ENCODE data around the gene TREML4. TPM values are rescaled to one million over a fixed set of nuclear protein-coding genes. Genes with fewer than 3 reads are reported as not detected.

Gene TREML4
- total and polyA plus RNA-seq, 4 experiments from 2014 or later = not detected

DNA sequence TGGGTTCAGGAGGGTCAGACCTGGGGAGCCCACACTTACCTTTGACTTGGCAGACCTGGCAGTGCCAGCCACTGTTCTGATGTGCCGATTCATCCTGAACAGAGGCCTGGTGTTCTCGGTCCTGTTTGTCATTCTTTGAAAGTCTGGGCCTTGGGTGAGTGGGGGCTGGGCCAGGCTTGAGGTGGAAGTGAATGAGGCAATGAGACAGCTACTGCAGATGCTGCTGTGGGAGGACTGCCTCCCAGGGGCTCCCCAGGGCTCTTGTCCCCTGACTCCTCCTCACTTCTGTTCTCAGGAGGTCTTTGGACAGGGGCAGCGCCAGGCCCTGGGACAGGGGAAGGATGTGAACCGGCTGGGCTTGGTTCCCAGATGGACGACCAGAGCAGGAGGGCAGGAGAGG lies 5.6 kb upstream of the TREML4 start:
- peak overlapping the region in 1 of 8 donors; percentile 47 for H3K4me3 Mint-ChIP-seq
- no peak overlapping the region for H3K27ac Mint-ChIP-seq
- no peaks in the 10 kb centered on the region for H3K36me3 Mint-ChIP-seq
- peaks cover 0 to 5% (median 2%) of the 10 kb centered on the region in 4 donors for H3K4me1 Mint-ChIP-seq
- H3K4me1 ChIP-seq (ENCODE audit: insufficient read depth, low read length) = no peaks in the 10 kb centered on the region
- no peaks in the 10 kb centered on the region for H3K9me3 ChIP-seq (ENCODE audit: control insufficient read depth in 1 of 2, low read length in 2 of 2)
- CTCF ChIA-PET (ENCODE audit: partially characterized antibody) = no interaction called here
- intact Hi-C loops (cut with micrococcal nuclease) = no loop called here
- H3K36me3 ChIP-seq (ENCODE audit: insufficient read depth, low read length) = no peaks in the 10 kb centered on the region
- POLR2A ChIA-PET (ENCODE audit: partially characterized antibody) = no interaction called here
- no peak overlapping the region for H3K4me3 ChIP-seq (ENCODE audit: low read length in 2 of 2)
- peaks cover 4 to 7% of the 10 kb centered on the region in 2 donors for H3K27me3 Mint-ChIP-seq
- H3K9me3 Mint-ChIP-seq = peaks cover 0 to 7% (median 0%) of the 10 kb centered on the region in 8 donors
- no peak overlapping the region for H3K27ac ChIP-seq (ENCODE audit: low read depth, low read length)
- DNase-seq = no peak
- H3K27me3 ChIP-seq (ENCODE audit: insufficient read depth, low read length) = no peaks in the 10 kb centered on the region

DNA sequence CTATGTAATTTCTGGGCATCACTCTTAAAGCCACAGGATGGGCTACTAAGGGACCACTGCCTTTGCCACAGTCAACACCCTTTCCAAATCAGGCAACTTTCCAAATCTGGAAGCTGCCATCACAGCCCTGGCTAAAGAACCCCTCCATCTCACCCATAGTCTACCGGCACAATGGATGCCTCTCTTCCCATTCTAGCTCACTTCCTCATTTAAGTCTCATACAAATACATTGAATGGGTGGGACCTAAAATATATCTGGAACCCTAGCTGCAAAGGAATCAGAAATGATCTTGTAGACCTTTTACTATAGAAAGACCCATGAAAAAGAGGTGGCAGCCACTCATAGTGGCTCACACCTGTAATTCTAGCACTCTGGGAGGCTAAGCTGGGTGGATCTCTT lies 3.3 kb upstream of the TREML4 start:
- POLR2A ChIA-PET (ENCODE audit: partially characterized antibody) = no interaction called here
- no peaks in the 10 kb centered on the region for H3K27me3 ChIP-seq (ENCODE audit: insufficient read depth, low read length)
- no peaks in the 10 kb centered on the region for H3K4me1 ChIP-seq (ENCODE audit: insufficient read depth, low read length)
- no peak overlapping the region for H3K4me3 ChIP-seq (ENCODE audit: low read length in 2 of 2)
- CTCF ChIA-PET (ENCODE audit: partially characterized antibody) = interaction anchor here (1.4 kb wide), 1 partner anchor 196 kb away, joined by 3 read pairs; no protein-coding TSS in a partner anchor
- H3K27ac Mint-ChIP-seq = no peak overlapping the region
- intact Hi-C loops (cut with micrococcal nuclease) = no loop called here
- no peaks in the 10 kb centered on the region for H3K36me3 Mint-ChIP-seq
- no peak overlapping the region for H3K4me3 Mint-ChIP-seq
- H3K27me3 Mint-ChIP-seq = peaks cover 4 to 15% of the 10 kb centered on the region in 2 donors
- no peak for DNase-seq
- H3K9me3 Mint-ChIP-seq = peaks cover 0 to 7% (median 0%) of the 10 kb centered on the region in 8 donors
- H3K36me3 ChIP-seq (ENCODE audit: insufficient read depth, low read length) = no peaks in the 10 kb centered on the region
- H3K27ac ChIP-seq (ENCODE audit: low read depth, low read length) = no peak overlapping the region
- no peaks in the 10 kb centered on the region for H3K9me3 ChIP-seq (ENCODE audit: control insufficient read depth in 1 of 2, low read length in 2 of 2)
- peaks cover 0 to 1% (median 0%) of the 10 kb centered on the region in 4 donors for H3K4me1 Mint-ChIP-seq

DNA sequence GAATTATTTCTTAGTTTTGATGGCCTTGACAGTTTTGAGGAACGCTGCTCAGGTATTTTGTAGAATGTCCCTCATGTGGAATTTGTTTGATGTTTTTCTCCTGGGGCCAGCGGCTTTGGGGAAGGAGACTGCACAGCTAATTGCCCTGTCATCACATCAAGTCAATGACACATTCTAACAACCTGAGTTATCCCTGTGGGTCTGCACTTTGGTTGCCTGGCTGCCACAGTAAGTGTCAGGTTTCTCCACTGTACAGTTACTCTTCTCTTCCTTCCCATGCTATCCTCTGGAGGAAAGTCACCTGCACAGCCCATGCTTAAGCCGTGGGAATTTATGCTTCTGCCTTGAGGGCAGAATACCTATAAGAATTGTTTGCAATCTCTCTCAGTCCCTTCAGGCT lies 1.4 kb upstream of the TREML4 start:
- no peak overlapping the region for H3K27ac Mint-ChIP-seq
- no peaks in the 10 kb centered on the region for H3K36me3 Mint-ChIP-seq
- H3K4me1 ChIP-seq (ENCODE audit: insufficient read depth, low read length) = no peaks in the 10 kb centered on the region
- H3K4me3 ChIP-seq (ENCODE audit: low read length in 2 of 2) = no peak overlapping the region
- H3K27me3 Mint-ChIP-seq = peaks cover 4 to 27% of the 10 kb centered on the region in 2 donors
- no peak for DNase-seq
- H3K27me3 ChIP-seq (ENCODE audit: insufficient read depth, low read length) = no peaks in the 10 kb centered on the region
- ChIA-PET CTCF (ENCODE audit: partially characterized antibody) (no interaction called here), POLR2A (ENCODE audit: partially characterized antibody) (no interaction called here)
- H3K4me1 Mint-ChIP-seq = peaks cover 0 to 1% (median 0%) of the 10 kb centered on the region in 4 donors
- no peaks in the 10 kb centered on the region for H3K36me3 ChIP-seq (ENCODE audit: insufficient read depth, low read length)
- intact Hi-C loops (cut with micrococcal nuclease) = no loop called here
- peaks cover 0 to 1% (median 0%) of the 10 kb centered on the region in 8 donors for H3K9me3 Mint-ChIP-seq
- H3K4me3 Mint-ChIP-seq = no peak overlapping the region
- H3K9me3 ChIP-seq (ENCODE audit: control insufficient read depth in 1 of 2, low read length in 2 of 2) = no peaks in the 10 kb centered on the region
- H3K27ac ChIP-seq (ENCODE audit: low read depth, low read length) = no peak overlapping the region

- H3K27me3 ChIP-seq (ENCODE audit: insufficient read depth, low read length) = no peaks in the 10 kb centered on the region
- intact Hi-C loops (cut with micrococcal nuclease) = no loop called here
- H3K36me3 ChIP-seq (ENCODE audit: insufficient read depth, low read length) = no peaks in the 10 kb centered on the region
- no peak overlapping the region for H3K4me3 ChIP-seq (ENCODE audit: low read length in 2 of 2)
- DNase-seq = no peak
- no peak overlapping the region for H3K27ac Mint-ChIP-seq
- peaks cover 3 to 27% of the 10 kb centered on the region in 2 donors for H3K27me3 Mint-ChIP-seq
- H3K4me3 Mint-ChIP-seq = no peak overlapping the region
- ChIA-PET POLR2A (ENCODE audit: partially characterized antibody) (no interaction called here), CTCF (ENCODE audit: partially characterized antibody) (no interaction called here)
- H3K36me3 Mint-ChIP-seq = no peaks in the 10 kb centered on the region
- H3K4me1 ChIP-seq (ENCODE audit: insufficient read depth, low read length) = no peaks in the 10 kb centered on the region
- H3K9me3 Mint-ChIP-seq = peaks cover 0 to 1% (median 0%) of the 10 kb centered on the region in 8 donors
- H3K27ac ChIP-seq (ENCODE audit: low read depth, low read length) = no peak overlapping the region
- no peaks in the 10 kb centered on the region for H3K9me3 ChIP-seq (ENCODE audit: control insufficient read depth in 1 of 2, low read length in 2 of 2)
- H3K4me1 Mint-ChIP-seq = peaks cover 0 to 1% (median 0%) of the 10 kb centered on the region in 4 donors
Measured at GRCh38 chr6:41228616-41229015, 467 bp downstream of the TREML4 start.

DNA sequence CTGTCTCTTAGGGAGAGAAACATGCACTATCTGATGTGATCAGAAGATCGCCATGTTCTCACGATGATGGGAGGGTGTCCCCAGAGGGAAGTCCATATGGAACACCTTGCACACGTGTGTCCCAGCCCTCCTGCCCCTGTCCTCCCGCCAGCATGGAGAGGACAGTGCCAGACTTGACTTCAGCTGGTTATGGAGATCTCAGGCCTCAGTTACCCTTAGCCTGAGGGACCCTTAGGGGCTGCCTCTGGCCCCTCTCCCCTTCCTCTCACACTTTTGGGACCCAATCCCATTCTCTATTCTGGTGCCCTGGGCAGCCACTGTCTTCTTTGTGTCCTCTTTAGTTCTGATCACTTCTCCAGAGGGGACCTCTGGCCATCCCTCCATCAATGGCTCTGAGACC lies 1.6 kb downstream of the TREML4 start:
- Histone ChIP-seq H3K36me3 (ENCODE audit: insufficient read depth, low read length) (no peaks in the 10 kb centered on the region), H3K9me3 (ENCODE audit: control insufficient read depth in 1 of 2, low read length in 2 of 2) (no peaks in the 10 kb centered on the region), H3K27me3 (ENCODE audit: insufficient read depth, low read length) (no peaks in the 10 kb centered on the region), H3K4me3 (ENCODE audit: low read length in 2 of 2) (no peak overlapping the region), H3K27ac (ENCODE audit: low read depth, low read length) (no peak overlapping the region), H3K4me1 (ENCODE audit: insufficient read depth, low read length) (no peaks in the 10 kb centered on the region)
- no peaks in the 10 kb centered on the region for H3K4me1 Mint-ChIP-seq
- no peak for DNase-seq
- intact Hi-C loops (cut with micrococcal nuclease) = no loop called here
- H3K27me3 Mint-ChIP-seq = peaks cover 3 to 24% of the 10 kb centered on the region in 2 donors
- ChIA-PET CTCF (ENCODE audit: partially characterized antibody) (no interaction called here), POLR2A (ENCODE audit: partially characterized antibody) (no interaction called here)
- H3K27ac Mint-ChIP-seq = no peak overlapping the region
- H3K9me3 Mint-ChIP-seq = peaks cover 0 to 1% (median 0%) of the 10 kb centered on the region in 8 donors
- H3K4me3 Mint-ChIP-seq = no peak overlapping the region
- no peaks in the 10 kb centered on the region for H3K36me3 Mint-ChIP-seq

GRCh38 chr6:41231246-41231645 lies 3.1 kb downstream of the TREML4 start:
- peaks cover 0 to 4% (median 2%) of the 10 kb centered on the region in 4 donors for H3K4me1 Mint-ChIP-seq
- H3K27ac ChIP-seq (ENCODE audit: low read depth, low read length) = no peak overlapping the region
- peaks cover 0 to 1% (median 0%) of the 10 kb centered on the region in 8 donors for H3K9me3 Mint-ChIP-seq
- H3K36me3 Mint-ChIP-seq = no peaks in the 10 kb centered on the region
- H3K4me3 ChIP-seq (ENCODE audit: low read length in 2 of 2) = no peak overlapping the region
- CTCF ChIA-PET (ENCODE audit: partially characterized antibody) = no interaction called here
- H3K27ac Mint-ChIP-seq = peak overlapping the region in 1 of 7 donors; percentile 48
- H3K9me3 ChIP-seq (ENCODE audit: control insufficient read depth in 1 of 2, low read length in 2 of 2) = no peaks in the 10 kb centered on the region
- intact Hi-C loops (cut with micrococcal nuclease) = no loop called here
- POLR2A ChIA-PET (ENCODE audit: partially characterized antibody) = no interaction called here
- no peak overlapping the region for H3K4me3 Mint-ChIP-seq
- H3K4me1 ChIP-seq (ENCODE audit: insufficient read depth, low read length) = no peaks in the 10 kb centered on the region
- H3K27me3 ChIP-seq (ENCODE audit: insufficient read depth, low read length) = no peaks in the 10 kb centered on the region
- peaks cover 3 to 21% of the 10 kb centered on the region in 2 donors for H3K27me3 Mint-ChIP-seq
- H3K36me3 ChIP-seq (ENCODE audit: insufficient read depth, low read length) = no peaks in the 10 kb centered on the region
- DNase-seq = no peak

DNA sequence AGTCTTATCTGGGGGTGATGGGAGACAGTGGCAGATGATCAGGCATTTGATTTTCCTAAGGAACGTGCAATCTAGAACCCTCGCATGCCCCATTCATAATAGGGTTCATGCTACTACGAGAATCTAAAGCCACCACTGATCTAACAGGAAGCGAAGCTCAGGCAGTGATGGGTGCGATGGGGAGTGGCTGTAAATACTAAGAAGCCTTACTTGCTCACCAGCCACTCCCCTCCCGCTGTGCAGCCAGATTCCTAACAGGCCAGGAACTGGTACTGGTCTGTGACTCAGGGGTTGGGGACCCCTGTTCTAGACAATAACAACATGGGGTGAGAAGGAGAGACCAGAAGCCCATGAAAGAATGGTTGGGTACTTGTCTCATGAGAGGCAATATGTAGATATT lies 4.5 kb downstream of the TREML4 start:
- DNase-seq = no peak
- H3K36me3 Mint-ChIP-seq = no peaks in the 10 kb centered on the region
- Histone ChIP-seq H3K27me3 (ENCODE audit: insufficient read depth, low read length) (no peaks in the 10 kb centered on the region), H3K4me3 (ENCODE audit: low read length in 2 of 2) (no peak overlapping the region), H3K27ac (ENCODE audit: low read depth, low read length) (no peak overlapping the region), H3K9me3 (ENCODE audit: control insufficient read depth in 1 of 2, low read length in 2 of 2) (no peaks in the 10 kb centered on the region), H3K36me3 (ENCODE audit: insufficient read depth, low read length) (no peaks in the 10 kb centered on the region), H3K4me1 (ENCODE audit: insufficient read depth, low read length) (no peaks in the 10 kb centered on the region)
- CTCF ChIA-PET (ENCODE audit: partially characterized antibody) = no interaction called here
- intact Hi-C loops (cut with micrococcal nuclease) = no loop called here
- H3K9me3 Mint-ChIP-seq = peaks cover 0 to 1% (median 0%) of the 10 kb centered on the region in 8 donors
- H3K27ac Mint-ChIP-seq = no peak overlapping the region
- no peak overlapping the region for H3K4me3 Mint-ChIP-seq
- POLR2A ChIA-PET (ENCODE audit: partially characterized antibody) = no interaction called here
- H3K4me1 Mint-ChIP-seq = peaks cover 0 to 4% (median 2%) of the 10 kb centered on the region in 4 donors
- peaks cover 10 to 25% of the 10 kb centered on the region in 2 donors for H3K27me3 Mint-ChIP-seq

GRCh38 chr6:41236276-41236675 lies 8.1 kb downstream of the TREML4 start:
- Histone ChIP-seq H3K4me1 (ENCODE audit: insufficient read depth, low read length) (no peaks in the 10 kb centered on the region), H3K27me3 (ENCODE audit: insufficient read depth, low read length) (peaks cover 11% of the 10 kb centered on the region), H3K4me3 (ENCODE audit: low read length in 2 of 2) (no peak overlapping the region), H3K27ac (ENCODE audit: low read depth, low read length) (no peak overlapping the region), H3K9me3 (ENCODE audit: control insufficient read depth in 1 of 2, low read length in 2 of 2) (no peaks in the 10 kb centered on the region), H3K36me3 (ENCODE audit: insufficient read depth, low read length) (no peaks in the 10 kb centered on the region)
- H3K4me1 Mint-ChIP-seq = peaks cover 0 to 4% (median 2%) of the 10 kb centered on the region in 4 donors
- H3K27ac Mint-ChIP-seq = no peak overlapping the region
- peaks cover 0 to 4% (median 0%) of the 10 kb centered on the region in 8 donors for H3K9me3 Mint-ChIP-seq
- DNase-seq = no peak
- H3K4me3 Mint-ChIP-seq = no peak overlapping the region
- POLR2A ChIA-PET (ENCODE audit: partially characterized antibody) = interaction anchor here (1.0 kb wide), 1 partner anchor 59 kb away, joined by 3 read pairs; no protein-coding TSS in a partner anchor
- peaks cover 25 to 30% of the 10 kb centered on the region in 2 donors for H3K27me3 Mint-ChIP-seq
- intact Hi-C loops (cut with micrococcal nuclease) = no loop called here
- no peaks in the 10 kb centered on the region for H3K36me3 Mint-ChIP-seq
- CTCF ChIA-PET (ENCODE audit: partially characterized antibody) = no interaction called here

Data from CD4-positive, alpha-beta memory T cell (primary cell).